GM21529 (cell line): Measurements from ENCODE around the gene PYGO2.
"Not testable (repeated sequence)": the region's sequence is repeated elsewhere in the genome, so short reads cannot be mapped to it uniquely, and the experiment has no call there.

Experiments used
- ATAC-seq: cut with Tn5 transposase; IDR thresholded peaks from one replicate; pipeline ENCODE4 v1.9.1; 2021; ENCODE audit not compliant: unreplicated experiment

PYGO2 gene

GRCh38 chr1:154982897-154983648 is 21.5 kb upstream of the PYGO2 start, which contains the start of gene FLAD1:
FLAD1 (plus strand) TSS chr1:154983344; CDS start chr1:154983695, 351 bp downstream.
- ATAC-seq = peak; percentile 98

GRCh38 chr1:154982341-154982740 is 20.8 kb upstream of the PYGO2 start:
- ATAC-seq = no peak

- no peak for ATAC-seq
Measured at GRCh38 chr1:154978360-154978759, 16.8 kb upstream of the PYGO2 start.

GRCh38 chr1:154977762-154978161 is 16.2 kb upstream of the PYGO2 start:
- not testable (repeated sequence) for ATAC-seq

- no peak for ATAC-seq
Measured at GRCh38 chr1:154975409-154976059, 14.0 kb upstream of the PYGO2 start.

- ATAC-seq = peak; percentile 34
Measured at GRCh38 chr1:154974808-154975408, 13.3 kb upstream of the PYGO2 start.

- peak; percentile 78 for ATAC-seq
Measured at GRCh38 chr1:154974102-154974807, 12.7 kb upstream of the PYGO2 start, which contains the start of gene CKS1B. CKS1B (plus strand) TSS chr1:154974681; CDS start chr1:154974746, 65 bp downstream.

GRCh38 chr1:154973344-154974101 is 11.9 kb upstream of the PYGO2 start:
- ATAC-seq = no peak

- ATAC-seq = no peak
Measured at GRCh38 chr1:154972517-154973343, 11.1 kb upstream of the PYGO2 start.

GRCh38 chr1:154972213-154972516 is 10.6 kb upstream of the PYGO2 start:
- ATAC-seq = no peak

GRCh38 chr1:154971341-154971998 is 9.9 kb upstream of the PYGO2 start:
- no peak for ATAC-seq

GRCh38 chr1:154970631-154971340 is 9.2 kb upstream of the PYGO2 start, which contains the start of gene SHC1:
SHC1 (minus strand) TSS chr1:154970747; CDS start chr1:154970526, 221 bp downstream.
- ATAC-seq = no peak

- no peak for ATAC-seq
Measured at GRCh38 chr1:154969860-154970452, 8.4 kb upstream of the PYGO2 start.

- ATAC-seq = no peak
Measured at GRCh38 chr1:154969246-154969645, 7.7 kb upstream of the PYGO2 start.

- ATAC-seq = no peak
Measured at GRCh38 chr1:154968731-154969130, 7.1 kb upstream of the PYGO2 start.

- ATAC-seq = no peak
Measured at GRCh38 chr1:154967331-154967950, 5.9 kb upstream of the PYGO2 start.

- ATAC-seq = no peak
Measured at GRCh38 chr1:154966111-154966510, 4.5 kb upstream of the PYGO2 start.

- ATAC-seq = no peak
Measured at GRCh38 chr1:154964359-154964758, 2.8 kb upstream of the PYGO2 start.
